PFSK-1 (cell line): ENCODE measurements around the gene CAMKK2.

Experiments
- FOXP2 ChIP-seq: optimal IDR thresholded peaks from 2 replicates; pipeline ENCODE3; 2011; ENCODE audit warnings: borderline replicate concordance, control low read depth, inconsistent platforms; ENCODE audit not compliant: insufficient read depth; ENCODE audit errors: extremely low read length, extremely low read depth
- POLR2AphosphoS5 ChIP-seq: IDR thresholded peaks from 2 replicates; pipeline ENCODE4 v1.6.1; 2012; ENCODE audit warnings: low read depth, mild to moderate bottlenecking, control low read depth, low read length, moderate library complexity
- REST ChIP-seq, 2 experiments: IDR thresholded peaks; 2 replicates each; pipeline versions ENCODE4 v1.6.1 to v1.8.0; 2011 to 2012; ENCODE audit warnings: low read depth in 2 of 2, low read length in 2 of 2, control low read depth in 1 of 2, inconsistent platforms in 1 of 2, mild to moderate bottlenecking in 1 of 2, moderate library complexity in 1 of 2; ENCODE audit not compliant: insufficient read depth in 1 of 2
- SIN3A ChIP-seq: IDR thresholded peaks from 2 replicates; pipeline ENCODE4 v1.6.1; 2012; ENCODE audit warnings: mild to moderate bottlenecking, low read length, moderate library complexity, borderline replicate concordance; ENCODE audit not compliant: insufficient read depth
- TAF1 ChIP-seq: IDR thresholded peaks from 2 replicates; pipeline ENCODE4 v1.6.1; 2012; ENCODE audit warnings: low read length, control low read depth, borderline replicate concordance; ENCODE audit not compliant: insufficient read depth

DNA sequence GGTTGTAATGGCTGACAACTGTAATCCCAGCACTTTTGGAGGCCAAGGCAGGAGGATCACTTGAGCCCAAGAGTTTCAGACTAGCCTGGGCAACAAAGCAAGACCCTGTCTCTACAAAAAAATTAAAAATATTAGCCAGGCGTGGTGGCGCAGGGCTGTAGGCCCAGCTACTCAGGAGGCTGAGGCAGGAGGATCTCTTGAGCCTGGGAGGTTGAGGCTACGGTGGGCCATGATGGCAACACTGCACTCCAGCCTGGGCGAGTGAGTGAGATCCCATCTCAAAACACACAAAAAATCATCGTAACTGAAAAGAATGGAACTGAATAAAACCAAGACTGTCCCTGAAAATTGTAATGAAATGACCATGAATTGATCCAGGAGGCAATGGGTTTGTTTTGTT is 6.1 kb downstream of the CAMKK2 start:
- no peak for TF ChIP-seq POLR2AphosphoS5
- no peak for TF ChIP-seq SIN3A
- no peak for TF ChIP-seq TAF1
- no peak for TF ChIP-seq REST (IDR thresholded peaks at IDR 0.05; ENCODE audit: insufficient read depth in 1 of 2, low read depth in 2 of 2, low read length in 2 of 2)
- TF ChIP-seq FOXP2: no peak
